Spinal cord (tissue), 10 donors: ENCODE data around the gene IQGAP1. TPM values are rescaled to one million over a fixed set of nuclear protein-coding genes. Genes with fewer than 3 reads are reported as not detected.

ENCODE experiments used
- DNase-seq, 6 donors: peaks; one replicate each; pipeline versions ENCODE4 v3.0.0 to v3.0.0-alpha.2; 2013 to 2015; ENCODE audit warnings: low spot score in 6 of 6, low read depth in 4 of 6
- H3K27ac ChIP-seq: one replicate; pipeline ENCODE4 v1.5.1; 2013; ENCODE audit warnings: low read depth, low read length, control low read depth
- H3K27me3 ChIP-seq: one replicate; pipeline ENCODE4 v1.6.1; 2013; ENCODE audit warnings: low read length; ENCODE audit not compliant: control insufficient read depth, insufficient read depth
- H3K36me3 ChIP-seq: one replicate; pipeline ENCODE4 v1.6.1; 2013; ENCODE audit warnings: low read length; ENCODE audit not compliant: control insufficient read depth, insufficient read depth
- H3K4me1 ChIP-seq: one replicate; pipeline ENCODE4 v1.6.1; 2013; ENCODE audit warnings: low read length; ENCODE audit not compliant: control insufficient read depth, insufficient read depth
- H3K4me3 ChIP-seq: one replicate; pipeline ENCODE4 v1.5.1; 2013; ENCODE audit warnings: low read depth, low read length, control low read depth
- H3K9me3 ChIP-seq: one replicate; pipeline ENCODE4 v1.6.1; 2013; ENCODE audit warnings: low read length; ENCODE audit not compliant: control insufficient read depth, insufficient read depth
- WGBS: methylation state at CpG from one replicate; pipeline ENCODE4 v1.1.5; 2013; ENCODE audit warnings: missing lambda C conversion rate; ENCODE audit not compliant: insufficient coverage; 5-methylcytosine and 5-hydroxymethylcytosine counted together
- polyA plus RNA-seq, 2 donors: library from polyadenylated mRNA; unstranded; fragments of 120-200 nt; gene quantifications; one replicate each; pipeline ENCODE4 v1.2.1, GENCODE V29; 2013; ENCODE audit not compliant: insufficient read length in 2 of 2
- total RNA-seq, 2 donors: library from RNA; depleted of rRNA in 1 of 2; stranded (reverse); fragments of 120-200 nt in 1 of 2; fragments of >200 nt in 1 of 2; gene quantifications; one replicate each; pipeline versions ENCODE4 v1.2.3 to v1.2.4, GENCODE V29; 2013 to 2014
- donor health status: healthy.

The IQGAP1 gene
- total and polyA plus RNA-seq, 4 donors = 33.8 to 126 (median 76.6) TPM

DNA sequence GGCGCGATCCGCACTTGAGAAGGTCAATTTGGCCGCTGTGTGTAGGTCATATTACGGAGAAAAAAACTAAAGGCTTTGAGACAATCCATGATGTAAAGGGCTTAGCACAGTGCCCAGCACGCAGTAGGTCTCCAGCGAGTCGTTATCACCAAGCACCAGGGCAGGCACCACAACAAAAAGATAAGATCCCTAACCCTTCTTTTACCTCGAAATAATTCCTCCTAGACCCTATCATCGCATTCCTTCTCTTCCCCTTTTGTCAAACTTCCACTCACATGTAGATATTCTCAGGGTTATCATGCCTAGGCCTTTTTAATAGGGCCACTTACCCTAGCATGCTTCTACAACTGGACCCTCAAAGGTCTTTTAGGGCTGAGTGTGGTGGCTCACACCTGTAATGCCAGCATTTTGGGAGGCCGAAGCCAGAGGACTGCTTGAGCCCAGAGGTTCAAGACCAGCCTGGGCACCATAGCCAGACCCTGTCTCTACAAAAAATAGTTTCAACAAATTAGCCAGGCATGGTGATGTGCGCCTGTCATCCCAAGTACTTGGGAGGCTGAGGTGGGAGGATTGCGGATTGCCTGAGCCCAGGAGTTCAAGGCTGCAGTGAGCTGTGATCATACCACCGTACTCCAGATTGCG lies 22.5 kb upstream of the IQGAP1 start:
- Histone ChIP-seq H3K27ac (no peak overlapping the region), H3K27me3 (no peaks in the 10 kb centered on the region), H3K9me3 (no peaks in the 10 kb centered on the region), H3K4me1 (no peaks in the 10 kb centered on the region), H3K36me3 (peaks cover under 1% of the 10 kb centered on the region), H3K4me3 (no peak overlapping the region)
- DNase-seq = no peak
- 97% methylated on average over 12 of the region's 15 CpGs for WGBS

DNA sequence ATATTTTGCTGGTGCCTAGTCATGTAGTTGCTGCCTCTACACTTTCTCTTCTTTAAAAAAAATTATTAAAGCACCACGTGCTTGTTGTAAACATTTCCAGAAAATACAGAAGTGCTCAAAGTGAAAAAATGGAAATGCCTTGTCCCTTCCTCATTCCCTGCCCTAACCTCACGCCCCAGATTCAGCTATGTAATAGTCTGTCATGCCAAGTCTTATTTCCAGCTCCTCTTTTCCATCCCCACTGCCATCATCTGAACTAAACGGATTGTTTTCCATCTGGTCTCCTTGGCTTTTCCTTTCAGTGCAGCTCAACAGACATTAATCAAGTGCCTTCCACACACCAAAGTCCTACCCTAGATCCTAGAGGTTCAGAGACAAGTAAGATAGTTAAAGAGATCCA lies 20.5 kb upstream of the IQGAP1 start:
- H3K4me3 ChIP-seq = no peak overlapping the region
- no peak overlapping the region for H3K27ac ChIP-seq
- peak in 1 of 6 donors; percentile 16 for DNase-seq
- no peaks in the 10 kb centered on the region for H3K4me1 ChIP-seq
- no peaks in the 10 kb centered on the region for H3K36me3 ChIP-seq
- 36% methylated on average over 2 of the region's 3 CpGs for WGBS
- H3K9me3 ChIP-seq = no peaks in the 10 kb centered on the region
- no peaks in the 10 kb centered on the region for H3K27me3 ChIP-seq

DNA sequence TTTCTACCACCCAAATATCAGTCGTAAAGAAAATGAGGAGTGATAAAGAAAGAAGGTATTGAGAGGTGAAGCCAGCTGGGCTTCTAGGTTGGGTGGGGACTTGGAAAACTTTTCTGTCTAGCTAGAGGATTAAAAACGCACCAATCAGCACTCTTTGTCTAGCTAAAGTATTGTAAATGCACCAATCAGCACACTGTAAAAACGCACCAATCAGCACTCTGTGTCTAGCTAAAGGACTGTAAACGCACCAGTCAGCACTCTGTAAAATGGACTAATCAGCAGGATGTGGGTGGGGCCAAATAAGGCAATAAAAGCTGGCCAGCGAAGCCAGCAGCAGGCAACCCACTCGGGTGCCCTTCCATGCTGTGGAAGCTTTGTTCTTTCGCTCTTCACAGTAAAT lies 13.0 kb upstream of the IQGAP1 start:
- Histone ChIP-seq H3K9me3 (peaks cover 8% of the 10 kb centered on the region), H3K4me1 (no peaks in the 10 kb centered on the region), H3K36me3 (no peaks in the 10 kb centered on the region), H3K27me3 (no peaks in the 10 kb centered on the region), H3K27ac (no peak overlapping the region), H3K4me3 (no peak overlapping the region)
- WGBS = 79% methylated on average over 5 of the region's 7 CpGs
- DNase-seq = no peak

DNA sequence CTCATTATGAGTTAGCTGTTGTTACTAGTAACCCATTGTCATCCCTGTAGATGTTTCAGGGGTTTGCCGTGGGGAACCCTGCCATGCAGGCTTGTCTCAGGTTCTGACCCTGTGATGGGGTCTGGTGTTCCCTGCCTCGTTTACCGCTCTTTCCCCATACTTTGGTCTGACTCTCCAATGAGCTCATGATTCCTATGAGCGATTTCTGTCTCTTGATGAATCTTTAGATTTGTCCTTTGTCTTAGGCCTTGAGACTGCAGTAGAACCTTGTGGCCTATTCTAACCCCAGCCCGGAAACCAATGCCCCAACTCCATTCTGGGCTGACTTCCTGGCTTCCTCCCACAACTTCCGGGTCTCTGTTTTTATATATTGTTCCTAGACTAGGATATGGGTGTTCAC lies 11.3 kb upstream of the IQGAP1 start:
- 81% methylated on average over 4 of the region's 6 CpGs for WGBS
- no peak for DNase-seq
- Histone ChIP-seq H3K9me3 (peaks cover 8% of the 10 kb centered on the region), H3K27me3 (no peaks in the 10 kb centered on the region), H3K27ac (no peak overlapping the region), H3K4me3 (no peak overlapping the region), H3K36me3 (no peaks in the 10 kb centered on the region), H3K4me1 (no peaks in the 10 kb centered on the region)

DNA sequence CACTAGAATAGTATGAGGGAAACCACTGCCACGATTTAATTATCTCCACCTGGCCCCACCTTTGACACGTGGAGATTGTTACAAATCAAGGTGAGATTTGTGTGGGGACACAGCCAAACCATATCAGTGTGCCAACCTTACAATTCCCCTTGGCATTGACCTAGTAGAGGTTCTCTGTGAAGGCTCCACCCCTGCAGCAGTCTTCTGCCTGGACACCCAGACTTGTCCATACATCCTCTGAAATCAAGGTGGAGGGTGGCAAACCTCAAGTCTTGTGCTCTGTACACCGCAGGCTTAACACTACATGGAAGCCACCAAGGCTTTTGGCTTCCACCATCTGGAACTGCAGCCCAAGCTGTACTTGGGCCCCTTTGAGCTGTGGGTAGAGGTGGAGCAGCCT lies 8.8 kb upstream of the IQGAP1 start:
- no peaks in the 10 kb centered on the region for H3K27me3 ChIP-seq
- H3K9me3 ChIP-seq = peaks cover 8% of the 10 kb centered on the region
- no peaks in the 10 kb centered on the region for H3K4me1 ChIP-seq
- H3K27ac ChIP-seq = no peak overlapping the region
- 90% methylated on average over 2 of the region's 3 CpGs for WGBS
- H3K36me3 ChIP-seq = no peaks in the 10 kb centered on the region
- no peak overlapping the region for H3K4me3 ChIP-seq
- DNase-seq = no peak

DNA sequence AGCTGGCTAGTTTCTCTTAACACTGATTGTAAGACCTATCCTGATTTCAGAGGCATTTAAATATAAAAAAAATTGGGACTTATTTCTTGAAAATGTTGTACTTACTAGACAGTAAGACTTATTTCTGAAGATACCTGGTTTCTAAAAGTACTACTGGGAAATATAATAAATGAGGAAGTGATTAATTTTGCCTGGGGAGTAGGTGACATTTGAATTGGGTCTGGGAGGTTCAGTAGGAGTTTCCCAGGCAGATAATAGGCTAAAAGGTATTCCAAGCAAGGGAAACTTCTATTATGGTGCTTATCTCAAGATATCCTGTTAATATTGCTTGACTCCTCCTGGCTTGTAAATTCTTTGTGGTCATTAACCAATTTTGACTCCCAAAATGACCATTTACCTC lies 6.5 kb upstream of the IQGAP1 start:
- Histone ChIP-seq H3K9me3 (peaks cover 8% of the 10 kb centered on the region), H3K27ac (no peak overlapping the region), H3K4me1 (no peaks in the 10 kb centered on the region), H3K27me3 (no peaks in the 10 kb centered on the region), H3K4me3 (no peak overlapping the region), H3K36me3 (no peaks in the 10 kb centered on the region)
- no peak for DNase-seq

DNA sequence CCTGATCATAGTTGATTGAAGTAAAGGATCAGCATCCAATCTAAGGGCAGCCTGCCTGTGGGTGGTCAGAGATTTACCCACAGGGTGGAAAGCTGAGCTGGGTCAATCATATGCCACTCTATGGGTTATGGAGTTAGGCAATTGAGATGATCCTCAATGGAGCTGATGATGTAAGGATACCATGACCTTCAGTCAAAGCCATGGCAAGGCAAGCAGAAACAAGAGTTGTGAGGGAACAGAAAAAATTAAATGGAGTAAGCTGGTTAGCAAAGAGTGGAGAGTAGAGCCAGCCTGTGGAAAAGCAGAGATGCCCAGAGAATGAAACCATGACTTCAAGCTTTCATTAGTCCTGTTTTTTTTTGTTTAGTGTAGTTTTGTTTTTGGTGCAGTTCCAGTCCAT lies 5.7 kb upstream of the IQGAP1 start:
- no peaks in the 10 kb centered on the region for H3K4me1 ChIP-seq
- no peak overlapping the region for H3K27ac ChIP-seq
- H3K36me3 ChIP-seq = no peaks in the 10 kb centered on the region
- H3K27me3 ChIP-seq = no peaks in the 10 kb centered on the region
- no peak overlapping the region for H3K4me3 ChIP-seq
- DNase-seq = no peak
- H3K9me3 ChIP-seq = peaks cover 8% of the 10 kb centered on the region

DNA sequence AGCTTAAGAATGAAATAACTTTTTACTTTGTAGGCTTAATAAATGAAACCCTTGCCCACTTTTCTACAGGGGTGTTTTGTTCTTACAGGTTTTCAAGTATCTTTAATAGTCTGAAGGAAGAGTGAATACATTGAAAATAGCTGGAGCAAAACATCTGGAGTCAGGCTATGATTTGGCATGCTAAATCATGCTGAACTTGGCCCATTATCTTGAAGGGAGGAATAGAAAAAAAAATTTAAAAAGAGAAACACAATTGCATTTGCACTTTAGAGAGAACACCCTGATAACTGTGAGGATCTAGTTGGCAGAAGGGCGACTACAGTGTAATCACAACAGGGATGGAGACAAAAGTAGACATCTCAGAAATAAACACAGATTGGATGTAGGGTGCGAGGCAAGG lies 1.8 kb upstream of the IQGAP1 start:
- Histone ChIP-seq H3K9me3 (no peaks in the 10 kb centered on the region), H3K27ac (no peak overlapping the region), H3K4me1 (peaks cover 12% of the 10 kb centered on the region), H3K4me3 (no peak overlapping the region), H3K36me3 (peaks cover 3% of the 10 kb centered on the region), H3K27me3 (no peaks in the 10 kb centered on the region)
- WGBS = 73% methylated on average over 2 of the region's 2 CpGs
- no peak for DNase-seq

DNA sequence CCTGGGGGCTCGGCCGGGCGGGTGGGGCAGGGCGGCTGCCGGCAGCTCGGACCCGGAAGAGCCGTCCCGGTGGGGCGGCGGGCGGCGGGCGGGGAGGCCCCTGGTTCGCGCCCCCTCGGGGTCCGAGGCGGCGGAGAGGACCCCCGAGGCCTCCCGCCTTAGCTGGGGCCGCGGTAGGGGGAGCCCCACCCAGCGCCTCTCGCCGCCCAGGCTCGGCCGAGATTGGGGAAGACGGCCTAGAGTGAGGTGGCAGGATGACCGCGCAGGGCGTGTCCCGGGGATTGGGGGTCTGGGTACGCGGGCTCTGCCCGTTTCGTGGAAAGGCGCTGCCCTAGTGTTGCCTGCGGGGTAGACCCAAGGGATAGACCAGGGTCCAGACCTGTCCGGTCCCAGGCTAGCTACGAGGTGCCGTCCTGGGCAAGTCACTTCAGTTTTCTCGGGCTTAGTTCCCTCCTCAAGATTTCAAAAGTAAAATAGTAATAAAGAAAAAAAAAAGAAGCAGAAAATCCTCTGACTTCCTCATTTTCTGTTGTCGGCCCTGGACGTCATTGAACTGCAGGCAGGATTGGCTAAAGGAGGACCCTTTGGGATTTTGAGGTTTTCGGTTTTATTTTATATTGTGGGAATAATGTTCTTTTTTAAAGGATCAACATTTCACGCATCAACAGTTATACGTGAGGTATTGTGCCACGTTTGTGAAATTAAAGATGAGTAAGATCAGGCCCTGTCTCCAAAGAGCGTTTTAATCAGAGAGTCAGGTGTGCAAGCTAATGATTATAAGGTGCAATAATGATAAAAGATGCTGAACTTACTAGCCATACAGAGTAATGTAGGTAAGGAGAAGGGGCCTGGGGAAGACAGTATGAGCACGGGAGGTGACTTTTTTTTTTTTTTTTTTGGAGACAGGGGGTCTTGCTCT lies 679 bp downstream of the IQGAP1 start:
- DNase-seq = peak in 5 of 6 donors; percentile 7 to 62 (median 22)
- Histone ChIP-seq H3K4me1 (peaks cover 12% of the 10 kb centered on the region), H3K36me3 (peaks cover 3% of the 10 kb centered on the region), H3K4me3 (peak overlapping the region; percentile 75), H3K27ac (peak overlapping the region; percentile 91), H3K27me3 (no peaks in the 10 kb centered on the region), H3K9me3 (no peaks in the 10 kb centered on the region)
- WGBS = 1% methylated on average over 44 of the region's 52 CpGs

DNA sequence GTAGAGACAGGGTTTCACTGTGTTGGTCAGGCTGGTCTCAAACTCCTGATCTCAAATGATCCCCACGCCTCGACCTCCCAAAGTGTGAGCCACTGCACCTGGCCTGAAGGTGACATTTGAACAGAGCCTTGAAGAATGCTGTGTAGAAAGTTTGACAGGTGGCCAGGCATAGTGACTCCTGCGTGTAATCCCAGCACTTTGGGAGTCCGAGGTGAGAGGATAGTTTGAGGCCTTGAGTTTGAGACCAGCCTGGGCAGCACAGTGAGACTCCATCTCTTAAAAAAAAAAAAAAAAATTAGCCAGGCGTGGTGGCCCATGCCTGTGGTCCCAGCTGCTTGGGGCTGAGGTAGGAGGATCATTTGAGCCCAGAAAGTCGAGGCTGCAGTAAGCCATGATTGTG lies 1.5 kb downstream of the IQGAP1 start:
- no peaks in the 10 kb centered on the region for H3K27me3 ChIP-seq
- peaks cover 12% of the 10 kb centered on the region for H3K4me1 ChIP-seq
- DNase-seq = no peak
- peaks cover 3% of the 10 kb centered on the region for H3K36me3 ChIP-seq
- H3K4me3 ChIP-seq = no peak overlapping the region
- H3K9me3 ChIP-seq = no peaks in the 10 kb centered on the region
- WGBS = 86% methylated on average over 4 of the region's 6 CpGs
- H3K27ac ChIP-seq = no peak overlapping the region
